Ectodermal cell (in vitro differentiated cells): ENCODE measurements around the gene LY6G6F.

Experiments used
- H3K27ac ChIP-seq: 2 replicates; pipeline ENCODE4 v1.7.0; 2013; ENCODE audit warnings: mild to moderate bottlenecking, low read depth, low read length; ENCODE audit not compliant: insufficient read depth, poor library complexity, severe bottlenecking
- H3K27me3 ChIP-seq: 2 replicates; pipeline ENCODE4 v1.7.0; 2013; ENCODE audit warnings: mild to moderate bottlenecking, low read length; ENCODE audit not compliant: insufficient read depth, control insufficient read depth, poor library complexity, severe bottlenecking
- H3K36me3 ChIP-seq: one replicate; pipeline ENCODE4 v1.7.0; 2013; ENCODE audit warnings: low read length; ENCODE audit not compliant: control insufficient read depth, insufficient read depth
- H3K4me1 ChIP-seq: one replicate; pipeline ENCODE4 v1.7.0; 2013; ENCODE audit warnings: low read length; ENCODE audit not compliant: control insufficient read depth, insufficient read depth
- H3K4me3 ChIP-seq: 2 replicates; pipeline ENCODE4 v1.7.0; 2013; ENCODE audit warnings: low read depth, low read length, control low read depth; ENCODE audit not compliant: insufficient read depth
- H3K9me3 ChIP-seq: 2 replicates; pipeline ENCODE4 v1.7.0; 2013; ENCODE audit warnings: mild to moderate bottlenecking, low read length, moderate library complexity; ENCODE audit not compliant: control insufficient read depth
- WGBS, 2 experiments: methylation state at CpG; one replicate each; pipeline ENCODE4 v1.1.7; 2013; ENCODE audit warnings: missing lambda C conversion rate in 2 of 2; 5-methylcytosine and 5-hydroxymethylcytosine counted together

The LY6G6F gene

GRCh38 chr6:31717499-31718222 lies 11.0 kb downstream of the LY6G6F start:
- Histone ChIP-seq H3K9me3 (no peaks in the 10 kb centered on the region), H3K4me3 (no peak overlapping the region), H3K4me1 (peaks cover 23% of the 10 kb centered on the region), H3K27ac (no peak overlapping the region), H3K36me3 (no peaks in the 10 kb centered on the region), H3K27me3 (peaks cover 12% of the 10 kb centered on the region)
- WGBS, 2 experiments, result 71 to 72% methylated on average over 10 of the region's 10 CpGs

DNA sequence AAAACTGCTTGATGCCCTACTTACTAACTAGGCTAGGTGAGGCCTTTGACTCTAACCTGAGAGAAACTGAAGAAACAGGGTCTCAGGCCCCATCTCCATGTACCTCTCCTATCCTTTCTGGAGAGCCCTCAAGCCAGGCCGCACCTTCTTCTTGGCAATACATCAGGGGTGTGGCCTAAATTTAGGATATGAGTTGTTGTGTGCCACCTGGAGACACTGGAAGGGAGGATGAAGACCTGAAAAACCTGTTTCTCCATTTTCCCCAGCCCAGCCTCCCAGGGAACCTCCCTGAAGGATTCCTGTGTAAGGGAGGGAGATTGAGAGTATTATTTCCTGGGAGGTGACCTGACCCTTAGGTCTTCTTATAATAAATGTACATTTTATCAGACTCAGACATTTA lies 11.6 kb downstream of the LY6G6F start:
- Histone ChIP-seq H3K4me3 (no peak overlapping the region), H3K36me3 (no peaks in the 10 kb centered on the region), H3K27ac (no peak overlapping the region), H3K9me3 (no peaks in the 10 kb centered on the region), H3K4me1 (peaks cover 20% of the 10 kb centered on the region), H3K27me3 (peaks cover 9% of the 10 kb centered on the region)
- 94 to 100% methylated on average over 1 of the region's 1 CpG for WGBS, 2 experiments

DNA sequence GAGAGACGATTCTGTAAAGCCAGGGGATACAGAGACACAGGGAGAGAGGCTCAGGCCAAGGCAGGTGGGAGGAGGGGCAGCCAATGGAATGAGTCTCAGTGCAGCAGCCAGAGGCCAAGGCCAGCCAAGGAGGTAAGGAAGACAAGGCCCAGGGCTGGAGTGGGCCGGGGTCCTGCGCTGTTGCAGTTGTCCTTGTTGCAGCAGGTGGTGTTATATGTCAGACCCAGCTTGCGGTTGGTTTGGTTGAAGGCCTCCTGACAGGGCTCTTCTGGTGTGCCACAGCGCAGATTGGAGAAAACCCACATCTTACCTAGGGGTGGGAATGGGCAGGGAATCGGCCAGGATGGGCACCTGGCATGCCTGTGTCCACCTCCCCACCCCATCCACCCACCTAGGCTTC lies 12.3 kb downstream of the LY6G6F start:
- H3K27me3 ChIP-seq, result peaks cover 9% of the 10 kb centered on the region
- no peak overlapping the region for H3K4me3 ChIP-seq
- WGBS, 2 experiments, result 87 to 90% methylated on average over 6 of the region's 6 CpGs
- H3K27ac ChIP-seq, result no peak overlapping the region
- H3K36me3 ChIP-seq, result no peaks in the 10 kb centered on the region
- H3K4me1 ChIP-seq, result peaks cover 13% of the 10 kb centered on the region
- H3K9me3 ChIP-seq, result no peaks in the 10 kb centered on the region

- WGBS, 2 experiments, result 87 to 96% methylated on average over 5 of the region's 5 CpGs
- Histone ChIP-seq H3K27me3 (peaks cover 9% of the 10 kb centered on the region), H3K4me3 (no peak overlapping the region), H3K36me3 (no peaks in the 10 kb centered on the region), H3K9me3 (no peaks in the 10 kb centered on the region), H3K4me1 (peaks cover 1% of the 10 kb centered on the region), H3K27ac (no peak overlapping the region)
Observed at GRCh38 chr6:31720196-31720770, 13.6 kb downstream of the LY6G6F start.

DNA sequence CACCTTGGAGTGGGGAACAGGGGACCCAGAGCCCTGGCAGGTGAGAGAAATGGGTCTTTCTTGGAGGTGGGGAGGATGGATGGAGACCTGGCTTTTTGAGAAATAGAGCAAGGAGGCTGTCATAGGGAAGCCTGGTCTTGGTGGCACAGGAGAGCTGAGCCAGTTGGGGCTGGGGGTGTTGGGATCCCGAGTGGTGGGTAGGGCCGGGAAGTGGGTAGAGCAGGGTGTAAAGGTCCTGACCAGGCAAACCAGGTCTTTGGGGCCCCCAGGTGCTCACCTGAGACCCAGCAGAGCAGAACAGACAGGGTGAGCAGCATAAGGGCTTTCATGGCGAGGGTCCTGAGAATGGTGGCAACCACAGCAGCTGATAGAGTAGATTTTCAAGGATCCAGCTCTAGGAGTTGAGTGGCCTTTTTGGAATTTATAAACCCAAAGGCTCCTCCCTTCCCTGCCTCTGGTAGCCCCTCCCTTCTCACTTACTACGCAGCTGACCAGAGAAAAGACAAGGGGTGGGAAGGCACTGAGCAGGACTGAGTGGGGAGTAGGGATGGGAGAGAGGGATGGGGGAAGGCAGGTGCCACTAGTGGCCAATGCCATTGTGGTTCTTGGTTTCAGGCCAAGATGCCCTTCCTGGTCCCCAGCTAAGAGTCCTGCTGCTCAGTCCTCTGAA lies 14.8 kb downstream of the LY6G6F start, which contains the start of gene LY6G6C:
TSS of gene LY6G6C (minus strand) at position 396 of the 670 bp plus-strand sequence. CDS start at position 329, 67 bp downstream.
- H3K4me1 ChIP-seq, result no peaks in the 10 kb centered on the region
- H3K36me3 ChIP-seq, result peaks cover 9% of the 10 kb centered on the region
- H3K27me3 ChIP-seq, result peaks cover 9% of the 10 kb centered on the region
- H3K27ac ChIP-seq, result no peak within 1 kb of the TSS
- H3K9me3 ChIP-seq, result no peaks in the 10 kb centered on the region
- no peak within 1 kb of the TSS for H3K4me3 ChIP-seq
- whole genome bisulfite sequencing, 2 experiments, result 82 to 97% methylated on average over 3 to 4 of the region's 4 CpGs

GRCh38 chr6:31722173-31722572 lies 15.5 kb downstream of the LY6G6F start:
- no peaks in the 10 kb centered on the region for H3K9me3 ChIP-seq
- no peak overlapping the region for H3K27ac ChIP-seq
- no peak overlapping the region for H3K4me3 ChIP-seq
- H3K36me3 ChIP-seq, result peaks cover 16% of the 10 kb centered on the region
- peaks cover 9% of the 10 kb centered on the region for H3K27me3 ChIP-seq
- no peaks in the 10 kb centered on the region for H3K4me1 ChIP-seq
- 93 to 94% methylated on average over 3 of the region's 3 CpGs for WGBS, 2 experiments

DNA sequence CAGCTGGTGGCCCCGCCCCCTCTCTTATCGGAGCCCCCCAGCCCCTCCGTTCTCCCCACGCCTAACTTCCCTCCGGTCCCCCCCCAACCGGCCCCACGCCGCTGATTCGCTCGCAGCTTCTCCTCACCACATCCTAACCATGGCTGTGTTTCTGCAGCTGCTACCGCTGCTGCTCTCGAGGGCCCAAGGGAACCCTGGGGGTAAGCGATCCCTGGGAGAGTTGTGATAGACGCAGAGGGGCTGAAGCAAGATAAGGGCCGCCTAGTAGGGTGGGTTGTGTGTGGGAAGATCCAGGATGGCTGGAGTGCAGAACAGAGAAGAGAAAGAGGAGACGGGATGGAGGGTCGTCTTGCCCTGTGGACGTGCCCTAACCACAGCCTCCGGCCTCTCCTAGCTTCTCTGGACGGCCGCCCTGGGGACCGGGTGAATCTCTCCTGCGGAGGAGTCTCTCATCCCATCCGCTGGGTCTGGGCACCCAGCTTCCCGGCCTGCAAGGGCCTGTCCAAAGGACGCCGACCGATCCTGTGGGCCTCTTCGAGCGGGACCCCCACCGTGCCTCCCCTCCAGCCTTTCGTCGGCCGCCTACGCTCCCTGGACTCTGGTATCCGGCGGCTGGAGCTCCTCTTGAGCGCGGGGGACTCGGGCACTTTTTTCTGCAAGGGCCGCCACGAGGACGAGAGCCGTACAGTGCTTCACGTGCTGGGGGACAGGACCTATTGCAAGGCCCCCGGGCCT lies 16.7 kb downstream of the LY6G6F start, which contains the start of gene MPIG6B:
TSS of gene MPIG6B (plus strand) at position 129 of the 735 bp plus-strand sequence. CDS start at position 140, 11 bp downstream.
- no peaks in the 10 kb centered on the region for H3K9me3 ChIP-seq
- H3K4me1 ChIP-seq, result no peaks in the 10 kb centered on the region
- H3K4me3 ChIP-seq, result no peak within 1 kb of the TSS
- peaks cover 25% of the 10 kb centered on the region for H3K36me3 ChIP-seq
- H3K27ac ChIP-seq, result no peak within 1 kb of the TSS
- H3K27me3 ChIP-seq, result peaks cover 3% of the 10 kb centered on the region
- 92 to 93% methylated on average over 46 of the region's 46 CpGs for WGBS, 2 experiments

GRCh38 chr6:31723980-31724691 lies 17.5 kb downstream of the LY6G6F start:
- peaks cover 25% of the 10 kb centered on the region for H3K36me3 ChIP-seq
- 93 to 95% methylated on average over 25 of the region's 25 CpGs for WGBS, 2 experiments
- no peaks in the 10 kb centered on the region for H3K4me1 ChIP-seq
- no peaks in the 10 kb centered on the region for H3K9me3 ChIP-seq
- no peak overlapping the region for H3K27ac ChIP-seq
- H3K27me3 ChIP-seq, result peaks cover 3% of the 10 kb centered on the region
- no peak overlapping the region for H3K4me3 ChIP-seq

DNA sequence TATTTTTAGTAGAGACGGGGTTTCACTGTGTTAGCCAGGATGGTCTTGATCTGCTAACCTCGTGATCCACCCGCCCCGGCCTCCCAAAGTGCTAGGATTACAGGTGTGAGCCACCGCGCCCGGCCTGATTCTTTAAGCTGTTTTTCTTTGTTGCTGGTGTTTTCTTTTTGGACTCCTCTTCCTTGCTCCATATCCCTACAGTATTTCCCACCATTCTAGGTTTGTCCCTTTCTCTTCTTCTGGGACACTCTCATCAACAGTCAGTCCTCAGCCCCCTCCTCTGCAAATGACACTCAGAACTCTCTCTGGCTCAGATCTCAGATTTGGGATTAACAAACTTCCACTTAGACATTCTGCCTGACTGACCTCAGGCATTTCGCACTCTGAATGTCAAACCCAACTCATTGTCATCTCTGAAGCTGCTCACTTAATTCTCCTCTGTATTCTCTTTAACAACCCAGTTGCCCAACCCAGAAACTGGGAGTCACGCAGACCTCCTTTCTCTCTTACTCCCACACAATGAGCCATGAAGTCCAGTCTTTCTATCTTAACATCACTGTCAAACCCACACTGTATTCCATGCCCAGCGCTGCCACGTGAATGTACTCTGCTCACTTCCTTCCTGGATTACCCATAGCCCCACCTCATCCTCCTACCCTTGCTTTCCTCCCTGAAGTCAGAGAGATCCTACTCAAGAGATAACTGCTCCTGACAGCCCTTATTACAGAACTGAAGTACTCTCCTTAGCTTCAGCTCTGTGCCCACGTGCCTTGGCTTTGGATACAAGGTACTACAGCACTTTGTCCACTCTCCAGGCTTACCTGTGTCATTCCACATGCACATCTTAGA lies 19.1 kb downstream of the LY6G6F start:
- no peak overlapping the region for H3K27ac ChIP-seq
- 92 to 95% methylated on average over 12 of the region's 12 CpGs for WGBS, 2 experiments
- H3K4me1 ChIP-seq, result no peaks in the 10 kb centered on the region
- H3K36me3 ChIP-seq, result peaks cover 25% of the 10 kb centered on the region
- H3K27me3 ChIP-seq, result peaks cover 3% of the 10 kb centered on the region
- no peak overlapping the region for H3K4me3 ChIP-seq
- H3K9me3 ChIP-seq, result no peaks in the 10 kb centered on the region
